SJSA1 (cell line): ENCODE data around the gene GAL3ST2. TPM values are rescaled to one million over a fixed set of nuclear protein-coding genes. Genes with fewer than 3 reads are reported as not detected.
A peak's percentile ranks its signal among the peaks of the same experiment; 100 is the strongest.

ENCODE experiments used
- DNase-seq, 2 experiments: peaks; one replicate each; pipeline ENCODE4 v3.0.0-alpha.2; 2015 to 2020; ENCODE audit warnings: low spot score in 2 of 2, low read depth in 1 of 2
- H3K27ac ChIP-seq: fragments of 250-450 bp; sonication (Bioruptor Pico); 2 replicates; pipeline ENCODE4 v1.5.1; 2020; ENCODE audit warnings: mild to moderate bottlenecking, moderate library complexity
- H3K27me3 ChIP-seq: fragments of 250-450 bp; sonication (Bioruptor Pico); replicated peaks from 2 replicates; pipeline ENCODE4 v1.5.1; 2020; ENCODE audit warnings: mild to moderate bottlenecking, moderate library complexity
- H3K36me3 ChIP-seq: fragments of 250-450 bp; sonication (Bioruptor Pico); 2 replicates; pipeline ENCODE4 v1.5.1; 2020; ENCODE audit warnings: mild to moderate bottlenecking
- H3K4me1 ChIP-seq: fragments of 250-450 bp; sonication (Bioruptor Pico); replicated peaks from 2 replicates; pipeline ENCODE4 v1.6.1; 2021; ENCODE audit warnings: mild to moderate bottlenecking
- H3K4me3 ChIP-seq: fragments of 250-450 bp; sonication (Bioruptor Pico); 2 replicates; pipeline ENCODE4 v1.5.1; 2020; ENCODE audit warnings: mild to moderate bottlenecking
- H3K9me3 ChIP-seq: fragments of 250-450 bp; sonication (Bioruptor Pico); replicated peaks from 2 replicates; pipeline ENCODE4 v1.5.1; 2020; ENCODE audit warnings: mild to moderate bottlenecking
- total RNA-seq: library from RNA; depleted of rRNA; stranded (reverse); fragments of >200 nt; shearing (Covaris generic); gene quantifications from 2 replicates; pipeline ENCODE4 v1.2.3, GENCODE V29; 2014

Gene GAL3ST2
- total RNA-seq, 1 experiment from 2014 or later = not detected

GRCh38 chr2:241767464-241768250, 9.0 kb upstream of the GAL3ST2 start:
- Histone ChIP-seq H3K36me3 (no peaks in the 10 kb centered on the region), H3K27ac (no peak overlapping the region), H3K4me3 (no peak overlapping the region)

GRCh38 chr2:241768251-241768711, 8.3 kb upstream of the GAL3ST2 start:
- peak in 1 of 2 experiments; percentile 35 for DNase-seq
- no peak overlapping the region for H3K4me3 ChIP-seq
- no peaks in the 10 kb centered on the region for H3K27me3 ChIP-seq
- H3K27ac ChIP-seq = no peak overlapping the region
- H3K4me1 ChIP-seq = no peaks in the 10 kb centered on the region
- no peaks in the 10 kb centered on the region for H3K9me3 ChIP-seq
- no peaks in the 10 kb centered on the region for H3K36me3 ChIP-seq

More at GRCh38 chr2:241767464-241768250, 9.0 kb upstream of the GAL3ST2 start:
- Histone ChIP-seq H3K9me3 (no peaks in the 10 kb centered on the region), H3K27me3 (no peaks in the 10 kb centered on the region), H3K4me1 (no peaks in the 10 kb centered on the region)
- DNase-seq = peak in 1 of 2 experiments; percentile 41

GRCh38 chr2:241768850-241769249, 7.8 kb upstream of the GAL3ST2 start:
- Histone ChIP-seq H3K27me3 (no peaks in the 10 kb centered on the region), H3K9me3 (no peaks in the 10 kb centered on the region)

GRCh38 chr2:241769819-241770184, 6.8 kb upstream of the GAL3ST2 start:
- Histone ChIP-seq H3K27me3 (peaks cover 2% of the 10 kb centered on the region), H3K27ac (no peak overlapping the region), H3K36me3 (no peaks in the 10 kb centered on the region), H3K4me1 (0 out of 2 replicates have a peak, but pooled peaks cover 2% of the 10 kb centered on the region), H3K9me3 (no peaks in the 10 kb centered on the region), H3K4me3 (no peak overlapping the region)
- no peak for DNase-seq

More at GRCh38 chr2:241768850-241769249, 7.8 kb upstream of the GAL3ST2 start:
- peak in 1 of 2 experiments; percentile 32 for DNase-seq
- Histone ChIP-seq H3K4me1 (no peaks in the 10 kb centered on the region), H3K36me3 (no peaks in the 10 kb centered on the region), H3K4me3 (no peak overlapping the region), H3K27ac (no peak overlapping the region)

- H3K36me3 ChIP-seq = no peaks in the 10 kb centered on the region
These were observed 6.3 kb upstream of the GAL3ST2 start for GRCh38 chr2:241770185-241770935.

GRCh38 chr2:241770936-241771285, 5.7 kb upstream of the GAL3ST2 start:
- H3K27ac ChIP-seq = no peak overlapping the region
- H3K36me3 ChIP-seq = no peaks in the 10 kb centered on the region
- no peak overlapping the region for H3K4me3 ChIP-seq
- peaks cover 10% of the 10 kb centered on the region for H3K27me3 ChIP-seq
- DNase-seq = no peak
- H3K4me1 ChIP-seq = 0 out of 2 replicates have a peak, but pooled peaks cover 5% of the 10 kb centered on the region
- H3K9me3 ChIP-seq = no peaks in the 10 kb centered on the region

More at GRCh38 chr2:241770185-241770935, 6.3 kb upstream of the GAL3ST2 start:
- Histone ChIP-seq H3K9me3 (no peaks in the 10 kb centered on the region), H3K4me3 (no peak overlapping the region), H3K27ac (no peak overlapping the region), H3K4me1 (0 out of 2 replicates have a peak, but pooled peaks cover 5% of the 10 kb centered on the region), H3K27me3 (peaks cover 7% of the 10 kb centered on the region)
- DNase-seq = peak in 1 of 2 experiments; percentile 37

GRCh38 chr2:241771286-241772062, 5.1 kb upstream of the GAL3ST2 start:
- H3K27me3 ChIP-seq = peaks cover 10% of the 10 kb centered on the region
- H3K36me3 ChIP-seq = no peaks in the 10 kb centered on the region
- H3K4me3 ChIP-seq = no peak overlapping the region
- no peaks in the 10 kb centered on the region for H3K9me3 ChIP-seq
- H3K4me1 ChIP-seq = 0 out of 2 replicates have a peak, but pooled peaks cover 5% of the 10 kb centered on the region
- no peak overlapping the region for H3K27ac ChIP-seq
- DNase-seq = peak in 1 of 2 experiments; percentile 38

- no peaks in the 10 kb centered on the region for H3K36me3 ChIP-seq
- peak in 1 of 2 experiments; percentile 22 for DNase-seq
These were observed 4.5 kb upstream of the GAL3ST2 start for GRCh38 chr2:241772063-241772499.

GRCh38 chr2:241773511-241774418, 2.9 kb upstream of the GAL3ST2 start:
- H3K9me3 ChIP-seq = no peaks in the 10 kb centered on the region
- H3K27me3 ChIP-seq = peaks cover 10% of the 10 kb centered on the region
- H3K4me3 ChIP-seq = no peak overlapping the region
- no peaks in the 10 kb centered on the region for H3K36me3 ChIP-seq
- 0 out of 2 replicates have a peak, but pooled peaks cover 5% of the 10 kb centered on the region for H3K4me1 ChIP-seq
- peak in 1 of 2 experiments; percentile 44 for DNase-seq
- H3K27ac ChIP-seq = no peak overlapping the region

More at GRCh38 chr2:241772063-241772499, 4.5 kb upstream of the GAL3ST2 start:
- Histone ChIP-seq H3K27me3 (peaks cover 10% of the 10 kb centered on the region), H3K9me3 (no peaks in the 10 kb centered on the region), H3K4me3 (no peak overlapping the region), H3K27ac (no peak overlapping the region), H3K4me1 (0 out of 2 replicates have a peak, but pooled peaks cover 5% of the 10 kb centered on the region)

- H3K4me1 ChIP-seq = 0 out of 2 replicates have a peak, but pooled peaks cover 5% of the 10 kb centered on the region
- H3K4me3 ChIP-seq = no peak overlapping the region
- H3K9me3 ChIP-seq = no peaks in the 10 kb centered on the region
- peak in 1 of 2 experiments; percentile 52 for DNase-seq
- H3K27me3 ChIP-seq = peaks cover 10% of the 10 kb centered on the region
- H3K27ac ChIP-seq = no peak overlapping the region
- H3K36me3 ChIP-seq = no peaks in the 10 kb centered on the region
These were observed 2.0 kb upstream of the GAL3ST2 start for GRCh38 chr2:241774419-241775222.

- Histone ChIP-seq H3K9me3 (no peaks in the 10 kb centered on the region), H3K4me3 (no peak overlapping the region), H3K4me1 (0 out of 2 replicates have a peak, but pooled peaks cover 5% of the 10 kb centered on the region), H3K36me3 (no peaks in the 10 kb centered on the region), H3K27ac (no peak overlapping the region), H3K27me3 (peaks cover 10% of the 10 kb centered on the region)
- peak in 1 of 2 experiments; percentile 36 for DNase-seq
These were observed 1.1 kb upstream of the GAL3ST2 start for GRCh38 chr2:241775223-241776177.
